ENCODE results near the gene CCNT2.
A peak's percentile ranks its signal among the peaks of the same experiment; 100 is the strongest.
"Not testable (repeated sequence)": the region's sequence is repeated elsewhere in the genome, so short reads cannot be mapped to it uniquely, and the experiment has no call there.

The CCNT2 gene

GRCh38 chr2:134975281-134976009, 56.8 kb downstream of the CCNT2 start:
- no peak for DNase-seq (ENCODE audit: low spot score)

- no peak for DNase-seq (ENCODE audit: low spot score)
Observed at GRCh38 chr2:134976074-134976702, 57.6 kb downstream of the CCNT2 start.

GRCh38 chr2:134977104-134977503, 58.5 kb downstream of the CCNT2 start:
- not testable (repeated sequence) for DNase-seq (ENCODE audit: low spot score)

- DNase-seq (ENCODE audit: low spot score) = no peak
Observed at GRCh38 chr2:134979221-134979620, 60.6 kb downstream of the CCNT2 start.

GRCh38 chr2:134980639-134981038, 62.0 kb downstream of the CCNT2 start:
- no peak for DNase-seq (ENCODE audit: low spot score)

GRCh38 chr2:134982603-134983002, 64.0 kb downstream of the CCNT2 start:
- no peak for DNase-seq (ENCODE audit: low spot score)

GRCh38 chr2:134985061-134985460, 66.4 kb downstream of the CCNT2 start:
- no peak for DNase-seq (ENCODE audit: low spot score)

GRCh38 chr2:134988994-134989605, 70.5 kb downstream of the CCNT2 start:
- peak; percentile 26 for DNase-seq (ENCODE audit: low spot score)

- no peak for DNase-seq (ENCODE audit: low spot score)
Observed at GRCh38 chr2:134999521-134999920, 80.9 kb downstream of the CCNT2 start.

GRCh38 chr2:135002836-135003235, 84.2 kb downstream of the CCNT2 start:
- no peak for DNase-seq (ENCODE audit: low spot score)

- peak; percentile 65 for DNase-seq (ENCODE audit: low spot score)
Observed at GRCh38 chr2:135004005-135004746, 85.6 kb downstream of the CCNT2 start.

- no peak for DNase-seq (ENCODE audit: low spot score)
Observed at GRCh38 chr2:135005753-135006152, 87.1 kb downstream of the CCNT2 start.

Measured in CD4-positive, alpha-beta T cell treated with Interleukin-2 at 100 ng/mL for 4 hours (primary cell).